GM19397 (cell line): ENCODE results near the gene NFIB.

ENCODE experiments used
- ATAC-seq: cut with Tn5 transposase; IDR thresholded peaks from one replicate; pipeline ENCODE4 v1.9.1; 2021; ENCODE audit warnings: mild to moderate bottlenecking, moderate library complexity; ENCODE audit not compliant: unreplicated experiment

Gene NFIB

DNA sequence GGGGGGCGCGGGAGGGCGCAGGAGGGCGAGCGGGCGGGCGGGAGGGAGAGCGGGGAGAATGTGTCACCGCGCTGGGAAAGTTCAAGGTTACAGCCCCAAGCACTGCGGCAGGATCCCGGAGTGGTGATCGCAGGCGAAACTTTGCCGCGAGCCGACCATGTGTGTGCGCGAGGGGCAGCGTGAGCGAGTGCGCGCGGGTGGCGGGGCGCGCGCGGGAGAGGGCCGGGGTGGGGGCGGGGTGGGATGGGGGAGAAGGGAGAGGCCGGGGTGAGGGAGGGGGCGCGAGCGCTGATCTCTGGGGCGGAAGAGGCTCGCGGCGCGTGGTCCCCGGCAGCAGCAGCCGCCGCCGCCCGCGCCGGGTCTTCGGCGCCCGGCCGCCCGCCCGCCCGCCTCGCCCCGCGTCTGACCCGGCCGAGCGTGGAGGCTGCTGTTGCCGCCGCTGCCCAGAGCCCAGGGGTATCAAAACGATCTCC is at the start of gene NFIB:
TSS of gene NFIB (minus strand) at position 191 of the 473 bp plus-strand sequence. CDS start 630 bp downstream, outside the sequence.
- no peak for ATAC-seq

DNA sequence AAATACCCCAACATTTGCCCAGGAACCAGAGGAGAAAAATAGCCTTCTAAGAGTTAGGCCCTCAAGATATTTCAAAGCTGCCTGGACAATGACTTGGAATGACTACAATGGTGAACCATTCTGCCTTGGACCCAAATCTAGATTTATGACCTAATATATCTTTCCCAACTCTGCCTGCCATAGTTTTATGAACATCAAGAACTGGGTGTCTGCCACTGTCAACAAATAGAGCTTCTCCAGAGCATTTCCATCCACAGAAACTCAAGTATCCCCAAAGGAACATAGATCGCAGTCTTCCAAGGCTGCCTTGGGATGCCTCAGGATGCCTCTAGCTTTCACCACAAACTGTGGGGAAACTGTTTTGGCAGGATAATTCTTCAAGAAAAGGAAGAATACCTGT is 48.2 kb upstream of the NFIB start:
- no peak for ATAC-seq

DNA sequence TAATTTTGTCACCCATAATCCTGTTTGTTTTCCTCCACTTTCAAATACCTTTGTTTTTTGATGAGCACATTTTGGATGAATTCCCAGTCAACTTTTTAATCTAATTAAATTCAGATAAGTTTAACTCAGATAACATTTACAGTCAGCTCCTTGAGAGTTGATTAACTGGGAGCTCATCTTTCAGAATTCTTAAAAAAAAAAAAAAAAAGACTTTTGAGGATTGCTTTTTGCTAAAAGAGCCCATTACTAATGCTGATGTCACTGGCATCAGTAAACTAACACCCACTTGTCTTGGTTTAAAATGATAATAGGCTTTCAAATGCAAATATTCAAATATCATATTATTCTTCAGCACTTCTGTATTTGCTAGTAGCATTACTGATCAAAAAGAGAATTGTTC is 47.1 kb upstream of the NFIB start:
- no peak for ATAC-seq

DNA sequence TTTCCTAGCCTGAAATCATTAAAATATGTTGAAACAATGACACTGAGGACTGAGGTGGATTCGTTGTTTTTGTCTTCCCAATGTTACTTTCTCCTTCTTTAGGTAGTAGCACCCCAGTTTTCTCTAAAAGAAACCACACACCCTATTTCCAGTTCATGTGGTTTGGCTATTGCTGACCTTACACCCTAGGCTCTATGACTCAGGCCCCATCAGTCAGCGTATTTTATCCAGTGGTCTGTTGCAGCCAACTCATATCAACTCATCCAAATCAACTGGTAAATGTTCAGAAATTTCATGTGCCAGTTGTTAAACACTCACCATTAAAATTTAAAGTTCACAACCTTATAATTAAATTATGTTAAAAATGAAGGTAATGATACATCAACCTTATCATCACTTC is 44.6 kb upstream of the NFIB start:
- no peak for ATAC-seq

DNA sequence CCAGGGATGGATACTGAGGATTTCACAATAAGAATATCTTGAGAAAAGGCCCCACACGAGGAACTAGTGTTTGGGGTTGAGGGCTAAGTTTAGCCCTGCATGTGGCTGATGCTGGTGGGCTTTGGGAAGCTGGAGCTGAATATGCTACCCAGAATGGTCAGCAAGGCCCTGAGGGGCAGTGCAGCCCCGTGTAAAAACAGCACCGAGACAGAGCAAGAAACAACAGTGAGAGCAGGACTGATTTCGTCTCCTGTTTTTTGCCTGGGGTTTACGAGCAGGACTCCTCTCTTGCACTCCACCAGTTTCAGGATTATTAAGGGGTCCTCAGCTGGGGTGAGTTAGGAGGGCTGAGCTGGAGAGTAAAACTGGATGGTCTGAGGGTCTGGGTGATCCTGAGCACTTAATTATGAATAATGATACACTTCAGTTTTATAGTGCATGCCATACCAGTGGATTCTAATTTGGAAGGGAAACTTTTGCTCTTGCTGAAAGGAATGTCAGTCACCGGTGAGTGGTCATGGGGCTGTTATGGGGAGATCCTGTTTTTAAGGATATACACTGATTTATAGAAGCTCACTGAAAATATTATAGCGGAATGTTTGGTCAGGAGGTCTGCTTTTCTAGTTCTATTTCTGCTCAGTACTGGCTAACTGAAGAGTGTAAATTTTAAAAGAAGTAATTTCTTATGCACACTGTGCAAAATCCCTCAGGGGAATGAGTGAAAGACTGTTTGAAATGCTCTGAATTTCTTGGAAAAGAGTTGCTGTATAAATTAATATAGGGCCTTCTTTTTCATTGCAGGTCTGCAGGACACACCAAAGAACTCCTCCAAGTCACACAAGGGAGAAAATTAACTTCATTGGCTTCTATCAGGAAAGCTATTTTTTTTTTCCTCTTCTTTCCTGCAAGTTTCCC is 42.7 kb upstream of the NFIB start:
- ATAC-seq = no peak

DNA sequence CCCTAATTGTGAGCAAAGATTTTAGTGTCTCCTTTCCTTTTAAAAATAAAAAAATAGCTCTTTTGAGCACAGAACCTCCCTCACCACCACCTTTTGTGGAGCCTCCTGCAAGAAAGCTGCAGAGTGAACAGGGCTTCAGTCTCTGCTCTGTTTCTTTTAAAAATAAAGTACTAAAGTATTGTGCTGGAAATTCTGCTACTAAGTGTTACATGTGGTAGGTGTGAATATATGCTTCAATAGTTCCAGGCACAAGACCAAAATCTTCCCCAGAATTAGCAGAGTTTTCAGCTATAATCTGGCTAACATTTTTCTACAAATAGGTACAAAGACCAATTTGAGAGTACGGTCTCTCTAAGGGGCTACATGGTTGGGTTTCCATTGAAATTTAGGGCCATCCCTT is 40.3 kb upstream of the NFIB start:
- no peak for ATAC-seq

DNA sequence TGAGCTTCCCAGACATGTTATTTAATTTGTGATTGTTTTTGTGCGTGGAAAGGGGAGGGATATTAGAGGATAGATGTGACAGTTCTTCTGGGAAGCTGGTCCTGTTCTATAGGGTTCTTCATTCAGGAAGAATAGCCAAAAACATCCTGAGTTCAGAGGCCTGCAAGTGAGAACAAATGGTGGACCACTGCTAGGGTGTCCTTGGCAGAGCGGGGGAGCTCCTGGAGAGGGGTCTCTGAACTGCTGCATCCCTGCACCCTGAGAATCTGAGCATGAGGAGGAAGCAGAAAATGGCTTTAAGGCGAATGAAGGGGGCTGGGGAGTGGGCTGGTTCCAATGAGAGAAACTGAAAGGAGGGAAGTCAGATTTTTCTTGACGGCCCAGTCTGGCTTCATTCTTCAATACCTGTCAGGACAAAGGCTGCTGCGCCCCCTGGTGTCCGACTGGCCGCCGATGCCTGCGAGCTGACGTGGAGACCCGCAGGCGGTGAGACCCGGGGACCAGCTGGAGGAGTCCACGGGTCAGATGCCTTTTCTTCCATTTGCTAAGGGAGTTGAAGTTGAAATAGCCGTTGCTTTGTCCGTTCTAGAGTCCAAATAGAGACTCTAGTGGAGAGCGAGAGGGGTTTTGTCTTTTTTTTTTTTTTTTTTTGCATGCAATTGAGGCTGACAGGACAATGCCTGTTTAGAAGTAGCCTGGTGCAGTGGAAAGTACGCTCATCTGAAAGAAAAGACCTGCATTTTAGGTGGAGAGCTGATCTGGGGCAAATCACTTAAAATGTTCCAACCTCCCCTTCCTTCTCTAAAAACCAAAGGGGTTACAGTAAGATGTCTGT is 39.5 kb upstream of the NFIB start:
- ATAC-seq = peak; percentile 84

DNA sequence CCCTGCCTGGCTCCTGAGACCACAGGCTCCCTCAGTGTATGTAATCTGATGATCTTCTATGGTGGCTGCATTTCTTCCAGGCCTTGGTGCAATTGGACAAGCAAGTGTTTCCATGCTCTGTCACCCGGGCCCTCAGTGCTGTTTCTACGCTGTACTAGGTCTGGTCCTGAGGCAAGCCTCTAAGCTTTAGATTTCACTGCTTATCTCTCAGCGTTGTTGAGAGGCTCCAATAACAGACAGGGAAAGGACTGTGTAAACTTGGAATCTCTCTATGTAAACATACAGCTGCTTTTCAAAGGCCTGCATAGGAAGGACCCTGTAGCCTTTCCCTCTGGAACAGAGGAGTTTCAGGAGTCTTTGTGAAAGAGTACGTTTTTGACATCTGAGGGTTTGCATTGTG is 38.6 kb upstream of the NFIB start:
- no peak for ATAC-seq

DNA sequence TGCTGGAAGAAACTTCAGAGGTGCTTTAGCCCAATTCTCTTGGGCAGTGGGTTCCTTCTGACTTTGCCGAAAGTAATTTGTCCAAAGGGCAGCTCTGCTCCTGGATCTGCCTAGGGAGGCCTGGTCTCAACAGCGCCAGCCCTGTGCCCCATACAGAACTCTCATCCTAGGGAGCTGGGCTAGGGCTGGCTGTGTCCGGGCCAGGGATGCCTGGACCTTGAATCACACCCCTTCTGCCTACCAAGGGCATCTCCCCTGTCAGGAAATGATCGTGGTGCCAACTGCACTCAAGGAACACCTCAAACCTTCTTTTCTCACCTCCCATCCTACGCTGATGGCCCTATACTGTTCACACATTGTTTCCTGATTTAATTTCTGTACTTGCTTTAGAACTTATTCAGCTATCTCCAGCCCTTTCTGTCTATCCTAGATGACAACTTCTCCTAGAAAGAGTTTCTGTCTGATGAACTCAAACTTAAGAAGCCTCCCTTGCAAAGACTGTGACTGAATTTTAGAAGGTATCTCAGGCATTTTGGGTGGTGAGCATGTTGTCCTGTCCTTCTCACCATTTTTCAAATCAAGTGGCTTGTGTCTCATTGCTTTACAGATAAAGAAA is 37.4 kb upstream of the NFIB start:
- ATAC-seq = no peak

DNA sequence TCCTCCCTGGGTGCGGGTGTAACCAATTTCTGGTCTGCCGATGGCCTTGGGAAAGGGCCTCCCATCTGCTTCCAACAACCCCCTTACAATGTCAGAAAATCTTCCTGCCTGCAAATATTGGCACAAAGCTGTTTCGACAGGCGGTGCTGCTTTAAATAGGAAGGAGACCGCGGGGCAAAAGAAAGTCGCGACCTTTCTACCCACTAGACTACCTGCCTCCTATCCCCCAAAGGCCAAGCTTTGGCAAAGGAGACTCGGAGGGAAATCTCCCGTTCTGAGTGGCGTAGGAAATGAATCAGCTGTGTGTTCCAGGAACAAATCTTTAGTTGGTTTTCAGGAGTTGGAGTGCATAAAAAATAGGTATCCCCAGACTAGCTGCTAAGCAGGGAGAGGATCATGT is 36.8 kb upstream of the NFIB start:
- no peak for ATAC-seq

DNA sequence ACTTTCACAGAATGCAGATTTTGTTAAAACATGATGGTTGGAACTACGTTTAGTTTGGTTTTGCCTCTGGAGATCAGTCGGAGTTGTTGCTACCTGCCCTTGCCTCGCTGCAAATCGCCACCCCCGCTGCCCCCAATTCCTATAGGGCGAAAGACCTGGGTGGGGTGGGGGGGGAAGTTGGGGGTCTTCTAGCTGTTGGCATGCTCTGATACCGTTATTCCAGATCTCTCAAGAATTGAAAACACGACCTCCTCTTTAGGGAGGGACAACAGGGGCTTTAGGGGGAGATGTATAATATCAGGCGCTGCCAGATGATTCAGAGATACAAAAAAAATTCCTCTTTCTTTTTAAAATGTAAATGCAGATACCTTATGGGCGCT is 36.4 kb upstream of the NFIB start:
- no peak for ATAC-seq

DNA sequence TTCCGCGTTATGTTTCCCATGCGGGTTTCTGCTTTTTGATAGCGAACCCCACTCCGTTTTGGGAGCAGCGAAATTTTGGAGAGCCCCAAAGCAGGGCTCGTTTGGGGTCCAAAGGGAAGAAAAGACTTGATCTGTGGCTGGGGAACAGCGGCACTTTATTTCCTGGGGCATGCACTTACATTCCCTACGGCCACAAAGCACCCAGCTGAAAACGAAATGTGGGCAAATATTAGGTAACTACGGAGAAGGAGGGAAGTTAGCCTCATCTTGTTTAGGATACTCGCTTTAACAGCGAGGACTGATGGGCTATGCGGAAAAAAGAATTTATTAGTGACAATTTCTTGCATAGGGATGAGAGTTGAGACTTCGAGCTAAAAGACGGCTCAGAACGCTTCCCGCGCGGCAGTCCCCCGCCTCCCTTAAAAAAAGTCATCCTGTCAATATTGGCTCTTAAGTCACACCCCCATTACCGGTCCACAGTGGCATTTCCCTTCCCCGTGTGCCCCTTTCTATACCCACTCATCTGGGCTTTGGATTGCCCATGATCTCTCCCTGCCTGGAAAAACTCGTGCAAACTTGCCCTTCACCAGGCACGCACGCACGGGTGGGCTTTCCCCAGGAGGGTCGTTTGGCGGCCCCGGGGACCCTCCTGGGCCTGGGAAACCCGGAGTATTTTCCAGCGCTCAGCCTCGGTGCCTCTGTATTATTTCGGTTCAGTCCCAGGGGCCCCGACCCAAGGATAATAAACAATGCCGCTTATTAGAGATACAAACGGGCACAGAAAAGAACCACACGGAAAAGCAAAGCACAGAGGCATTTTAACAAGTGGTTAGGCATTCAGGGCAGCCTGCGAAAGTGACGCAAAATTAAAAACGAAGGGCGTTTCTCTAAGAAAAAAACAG is 35.8 kb upstream of the NFIB start:
- no peak for ATAC-seq

DNA sequence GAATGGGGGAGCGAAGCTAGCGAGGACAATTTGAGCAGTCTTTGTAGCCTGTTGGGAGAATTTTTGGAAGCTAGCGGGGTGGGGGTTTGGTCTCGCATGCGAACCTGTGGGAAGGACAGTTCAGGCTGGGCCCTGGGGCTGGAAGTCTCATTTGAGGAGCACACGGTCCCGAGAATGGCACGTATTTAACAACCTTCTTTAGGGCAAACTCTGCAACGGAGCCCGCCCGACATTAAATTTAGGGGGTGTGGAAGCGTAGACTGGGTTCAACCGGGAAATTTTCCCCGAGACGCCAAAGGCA is 35.2 kb upstream of the NFIB start:
- no peak for ATAC-seq

DNA sequence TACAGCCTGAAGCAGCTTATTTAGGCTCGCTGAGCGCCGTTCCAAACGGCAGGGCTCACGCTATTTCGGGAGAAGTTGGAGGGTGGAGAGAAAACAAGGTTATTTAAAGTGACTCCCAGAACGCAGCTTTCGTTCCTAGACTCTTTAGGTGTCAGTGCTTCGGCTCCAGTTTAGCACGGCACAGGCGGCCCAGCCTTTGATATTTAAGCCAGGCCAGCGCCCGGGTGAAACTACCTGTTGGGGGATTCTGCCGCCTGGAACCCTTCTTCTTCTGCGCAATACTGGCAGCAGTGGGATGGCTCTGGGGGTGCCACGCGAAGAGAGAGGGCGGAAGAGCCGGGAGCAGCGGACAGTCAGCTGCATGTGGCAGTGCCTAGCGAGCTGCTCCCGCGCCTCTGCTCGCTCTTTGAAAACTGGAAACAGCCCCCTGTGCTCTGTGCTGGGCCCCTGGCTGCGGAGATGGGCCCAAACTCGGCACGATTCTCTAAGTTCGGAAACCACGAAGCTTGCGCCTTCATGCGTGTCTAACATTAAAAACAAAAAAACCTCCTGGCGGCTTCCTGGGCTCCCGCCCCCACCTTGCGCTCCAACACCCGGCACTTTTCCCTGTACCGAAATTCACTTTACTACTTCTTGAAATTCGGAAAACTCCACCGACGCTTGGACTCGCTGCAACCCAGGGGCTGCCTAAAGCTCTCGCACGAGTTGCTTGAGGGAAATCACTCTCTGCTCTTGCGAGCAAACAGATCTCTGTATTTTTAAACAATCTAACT is 34.6 kb upstream of the NFIB start:
- ATAC-seq = no peak

DNA sequence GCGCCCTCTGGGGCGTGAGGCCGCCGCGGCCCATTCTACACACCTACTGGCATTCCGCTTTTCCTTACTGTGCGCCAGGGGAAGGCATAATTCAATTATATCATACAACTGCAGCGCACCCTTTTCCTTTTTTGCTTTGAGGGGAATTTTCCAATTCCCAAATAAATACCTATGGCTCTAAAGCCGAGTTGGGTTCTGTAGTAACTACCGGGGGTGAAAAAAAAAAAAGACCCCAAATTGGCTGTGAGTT is 34.1 kb upstream of the NFIB start:
- no peak for ATAC-seq

DNA sequence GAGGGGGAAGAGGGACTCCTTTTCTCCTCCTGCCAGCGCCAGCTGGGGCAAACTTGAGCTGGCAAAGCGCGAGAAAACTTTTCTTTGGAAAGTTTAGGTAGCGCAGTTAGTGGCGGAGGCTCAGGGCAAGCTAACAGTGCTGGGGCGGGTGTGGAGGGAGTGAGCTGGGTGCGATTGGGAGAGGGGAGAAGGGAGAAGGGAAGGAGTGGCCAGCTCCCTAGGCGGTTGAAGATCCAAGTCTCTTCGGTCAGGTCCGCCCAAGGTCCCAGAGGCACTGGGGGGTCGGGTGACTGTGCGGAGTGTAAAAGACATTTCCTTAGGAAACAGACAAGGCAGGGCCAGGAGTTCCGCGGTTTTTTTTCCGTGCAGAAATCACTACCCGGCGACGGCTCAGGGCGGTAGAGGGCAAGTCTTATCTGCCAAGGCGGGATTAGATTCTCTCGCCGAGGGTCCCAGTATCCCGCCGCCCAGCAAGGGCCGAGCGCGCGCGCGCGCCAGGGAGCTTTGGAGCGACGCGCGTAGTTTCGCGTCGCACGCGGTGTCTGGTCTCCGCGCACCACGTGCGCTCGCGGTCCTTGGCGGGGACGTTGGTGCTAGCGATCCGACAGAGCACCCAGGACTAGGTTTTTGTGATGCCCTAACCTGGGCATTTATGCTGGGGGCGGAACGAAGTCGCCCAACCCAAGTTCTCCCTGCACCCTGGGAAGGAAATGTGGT is 33.6 kb upstream of the NFIB start:
- ATAC-seq = no peak

DNA sequence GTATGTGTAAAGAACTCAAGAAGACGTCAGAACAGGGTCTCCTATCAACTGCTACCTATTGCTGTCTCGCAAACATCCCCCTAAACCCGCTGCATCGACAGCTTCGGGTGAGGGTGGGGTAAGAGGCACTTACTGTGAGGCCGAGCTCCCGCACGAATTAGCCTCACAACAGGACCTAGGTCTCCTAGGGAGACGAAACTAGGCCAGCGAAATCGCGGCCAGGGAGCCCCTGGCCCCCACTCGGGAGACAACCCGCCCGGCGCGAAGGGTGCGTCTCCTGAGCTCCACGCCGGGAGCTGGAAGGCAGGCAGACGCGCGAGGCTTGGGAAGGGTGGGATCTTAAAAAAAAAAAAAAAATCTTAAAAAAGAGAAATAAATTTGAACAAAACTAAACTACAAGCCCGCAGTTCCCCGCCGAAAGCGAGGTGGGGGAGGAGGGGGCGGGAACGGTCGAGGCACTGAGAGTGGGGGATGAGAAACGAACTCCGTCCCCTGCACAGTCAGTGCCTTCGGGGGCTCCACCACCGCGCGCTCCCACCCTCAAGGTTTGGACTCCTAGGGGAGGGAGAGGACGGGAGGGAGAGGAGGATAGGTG is 33.0 kb upstream of the NFIB start:
- ATAC-seq = no peak

DNA sequence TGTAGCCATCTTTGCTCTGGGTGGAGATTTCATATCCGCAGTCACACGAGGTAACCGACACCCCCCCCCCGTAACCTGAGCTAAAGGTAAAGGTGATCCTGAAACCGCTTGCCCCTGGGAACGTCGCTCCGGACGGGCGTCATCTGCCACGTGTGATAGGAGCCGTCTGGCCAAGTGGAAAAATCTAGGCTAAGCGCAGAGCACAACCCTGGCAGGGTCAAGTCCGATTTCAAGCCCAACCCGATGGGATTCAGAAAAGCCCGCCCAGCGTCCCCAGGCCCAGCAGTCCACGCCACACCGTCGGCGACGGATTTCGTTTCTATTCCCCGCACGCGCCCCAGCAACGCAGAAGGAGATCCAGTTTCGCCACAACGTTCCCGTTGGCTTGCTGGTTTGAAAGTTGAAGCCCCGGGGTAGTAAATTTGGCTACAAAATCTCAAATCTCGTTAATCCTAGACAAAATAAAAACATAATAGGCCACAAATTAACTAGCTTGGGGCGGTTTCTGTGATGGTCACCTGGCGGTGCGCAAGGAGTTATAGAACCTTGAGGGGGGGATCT is 32.4 kb upstream of the NFIB start:
- ATAC-seq = no peak
